HPDE6-E6E7 (cell line): ENCODE results near the gene LRRC10B.
A peak's percentile ranks its signal among the peaks of the same experiment; 100 is the strongest.

Experiments used
- DNase-seq: peaks from one replicate; pipeline ENCODE4 v3.0.0; 2011; ENCODE audit warnings: missing footprints; ENCODE audit errors: extremely low spot score

LRRC10B gene

DNA sequence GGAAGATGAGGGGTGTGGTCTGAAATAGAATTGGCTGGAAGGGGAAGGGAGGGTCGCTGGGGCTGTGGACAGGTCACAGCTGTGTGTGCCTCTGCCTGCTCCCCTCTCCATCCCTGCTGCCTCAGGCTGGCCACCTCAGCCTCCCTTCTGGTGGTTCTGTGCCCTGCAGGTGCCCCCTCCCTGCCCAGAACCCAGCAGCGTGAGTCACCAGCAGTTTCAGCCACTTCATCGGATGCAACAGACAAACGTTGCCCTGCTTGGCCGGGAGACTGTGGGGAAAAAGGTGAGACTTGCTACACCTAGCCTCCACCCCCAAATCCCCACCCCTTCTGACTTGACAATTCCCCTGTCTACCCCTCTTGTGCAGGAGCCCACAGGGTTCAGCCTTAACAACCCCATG, 21.8 kb upstream of the LRRC10B start:
- DNase-seq, result peak; percentile 63

DNA sequence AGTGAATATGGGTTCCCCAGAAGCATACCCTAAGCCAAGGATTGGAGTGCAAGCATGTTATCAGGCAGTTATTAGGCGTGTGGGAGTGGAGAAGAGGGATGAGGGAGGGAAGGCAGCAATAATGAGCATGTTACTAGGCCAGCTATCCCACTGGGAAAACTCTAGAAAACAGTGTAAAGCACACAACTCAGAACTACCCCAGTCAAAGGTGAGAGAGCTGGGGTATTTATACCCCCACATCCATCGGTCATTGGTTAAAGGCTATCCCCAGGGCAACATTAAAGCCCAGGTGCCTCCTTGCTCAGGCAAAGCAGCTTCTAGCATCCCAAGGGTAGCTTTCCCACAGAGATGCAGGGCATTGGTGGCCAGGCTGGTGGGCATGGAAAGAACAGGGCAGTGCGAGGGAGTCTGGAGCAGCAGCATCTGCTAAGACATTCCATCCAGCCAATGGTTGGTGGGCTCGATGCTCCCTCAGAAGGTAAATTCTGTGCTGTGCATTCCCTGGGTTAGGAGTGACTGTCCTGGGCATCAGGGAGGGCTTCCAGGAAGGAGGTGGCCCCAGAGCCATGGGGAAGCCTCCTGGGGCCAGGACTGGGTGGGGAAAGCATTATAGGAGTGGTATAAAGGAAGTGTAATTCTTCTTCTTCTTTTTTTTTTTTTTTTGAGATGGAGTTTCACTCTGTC, 21.1 kb upstream of the LRRC10B start:
- no peak for DNase-seq

DNA sequence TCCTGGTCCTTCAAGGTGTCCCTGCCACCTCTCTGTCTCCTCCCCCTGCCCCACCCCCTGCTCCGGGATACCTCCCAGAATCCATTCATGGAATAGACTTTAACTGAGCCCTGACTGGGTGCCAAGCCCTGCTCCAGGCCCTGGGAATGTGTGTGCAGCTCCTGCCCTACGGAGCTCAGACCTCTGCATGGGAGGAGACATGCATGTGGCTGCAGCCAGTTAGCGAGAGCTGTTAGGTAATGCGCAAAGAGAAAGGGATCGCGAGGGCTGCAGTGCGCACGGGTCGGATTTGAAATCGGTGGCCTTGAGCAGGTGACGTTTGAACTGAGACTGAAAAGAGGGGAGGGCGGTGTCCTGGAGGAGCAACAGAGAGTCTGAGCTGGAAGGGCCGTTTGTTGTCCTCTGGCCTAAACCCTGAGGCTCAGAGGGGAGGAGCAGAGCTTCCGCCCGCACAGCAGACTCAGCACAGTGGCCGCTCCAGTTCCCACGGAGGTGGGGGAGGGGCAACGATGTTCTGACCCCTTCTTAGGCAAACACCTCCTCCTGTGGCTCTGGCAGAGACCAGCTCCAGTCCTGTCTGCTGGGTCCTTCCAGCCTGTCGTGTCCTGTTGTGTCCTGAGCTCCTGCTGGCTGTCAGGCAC, 19.8 kb upstream of the LRRC10B start:
- no peak for DNase-seq

DNA sequence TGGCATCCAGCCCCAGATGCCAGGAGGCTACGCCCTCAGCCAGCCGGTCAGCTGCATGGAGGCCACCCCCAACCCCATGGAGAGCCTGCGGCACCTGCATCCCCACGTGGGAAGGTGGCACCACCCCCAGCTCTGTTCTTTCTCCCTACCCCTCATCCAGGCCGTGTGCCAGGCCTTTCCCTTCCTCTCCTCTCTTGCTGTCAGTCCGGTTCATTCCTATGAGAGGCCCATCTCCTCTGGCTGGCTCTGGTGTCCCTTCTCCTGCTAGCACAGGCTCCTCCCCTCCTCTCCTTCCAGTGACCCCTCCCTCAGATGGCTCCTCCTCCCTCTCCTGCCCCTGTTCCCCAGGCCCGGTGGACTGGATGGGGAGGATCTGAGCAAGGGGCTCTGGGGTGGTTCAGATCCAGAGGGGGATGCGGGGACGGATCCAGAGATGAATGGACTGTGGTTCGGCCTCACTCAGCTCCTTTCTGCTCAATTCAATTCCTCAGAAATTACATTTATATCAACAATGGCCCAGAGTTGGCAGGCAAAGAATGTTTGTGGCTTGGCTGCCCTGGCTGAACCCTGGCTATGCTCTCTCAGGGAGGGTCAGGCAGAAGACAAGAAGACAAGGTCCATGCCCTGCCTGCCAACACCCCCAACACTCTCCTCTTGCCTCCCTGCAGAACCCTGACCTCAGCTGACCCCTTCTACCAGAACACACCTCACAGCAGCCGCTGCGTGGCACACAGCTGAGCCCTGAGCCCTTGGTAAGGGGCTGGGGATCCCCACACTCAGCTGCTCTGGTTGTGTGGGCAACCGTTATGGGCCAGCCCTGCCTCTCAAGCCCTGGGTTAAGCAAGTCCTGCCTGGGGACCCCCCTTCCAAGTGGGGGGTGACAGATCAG, 18.5 kb upstream of the LRRC10B start:
- DNase-seq, result no peak

DNA sequence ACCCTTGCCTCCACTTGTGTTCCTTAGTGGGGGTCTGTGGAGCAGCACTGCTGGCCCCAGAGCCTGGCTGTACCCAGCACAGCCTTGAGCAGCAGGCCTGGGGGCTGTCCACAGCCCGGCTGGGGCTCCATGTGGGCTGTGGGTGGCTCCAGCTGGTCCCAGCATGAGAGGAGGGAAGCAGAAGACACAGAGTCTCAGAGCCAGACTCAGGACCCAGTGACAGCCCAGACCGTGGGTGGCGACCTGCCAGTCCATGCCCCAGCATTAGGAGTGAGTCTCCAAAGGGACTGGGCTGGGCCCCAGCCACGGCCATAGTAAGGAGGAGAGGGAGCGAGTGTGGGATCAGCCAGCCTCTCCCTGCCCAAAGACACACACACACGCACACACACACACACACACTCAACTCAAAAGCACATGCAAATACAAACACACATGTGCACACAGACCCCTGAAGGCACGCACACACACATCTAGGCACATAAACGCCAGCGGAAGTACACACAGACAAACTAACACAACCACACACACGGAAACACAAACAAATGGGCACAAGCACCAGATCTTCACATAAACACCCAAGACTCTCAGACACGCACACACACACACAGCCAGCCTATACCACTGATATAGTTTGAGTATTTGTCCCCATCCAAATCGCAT, 16.7 kb upstream of the LRRC10B start:
- no peak for DNase-seq

DNA sequence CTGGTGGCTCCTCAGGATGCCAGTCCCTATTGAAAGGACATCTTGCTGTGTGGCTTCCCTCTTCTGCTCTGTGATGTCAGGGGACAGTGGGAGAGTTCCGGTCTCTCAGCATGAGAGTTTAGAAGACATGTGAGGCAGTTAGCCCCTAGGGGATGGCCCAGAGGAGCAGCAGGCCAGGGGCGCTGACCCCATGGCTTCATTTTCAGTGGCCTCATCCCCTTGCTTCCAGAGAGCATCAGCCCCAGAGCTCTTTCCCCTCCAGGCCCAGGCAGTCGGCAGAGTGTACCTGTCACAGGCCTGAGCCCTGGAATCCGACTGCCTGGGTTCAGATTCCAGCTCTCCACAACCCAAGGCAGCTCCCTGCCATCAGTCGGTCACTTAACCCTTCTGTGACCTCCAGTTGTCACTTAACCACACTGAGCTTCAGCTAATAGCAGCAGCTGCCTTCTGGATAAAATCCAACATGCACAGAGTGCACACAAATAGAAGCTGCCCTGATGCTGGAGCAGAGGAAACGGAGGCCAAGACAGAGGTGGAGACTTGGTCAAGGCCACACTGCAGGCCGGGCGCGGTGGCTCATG, 14.1 kb upstream of the LRRC10B start:
- no peak for DNase-seq

DNA sequence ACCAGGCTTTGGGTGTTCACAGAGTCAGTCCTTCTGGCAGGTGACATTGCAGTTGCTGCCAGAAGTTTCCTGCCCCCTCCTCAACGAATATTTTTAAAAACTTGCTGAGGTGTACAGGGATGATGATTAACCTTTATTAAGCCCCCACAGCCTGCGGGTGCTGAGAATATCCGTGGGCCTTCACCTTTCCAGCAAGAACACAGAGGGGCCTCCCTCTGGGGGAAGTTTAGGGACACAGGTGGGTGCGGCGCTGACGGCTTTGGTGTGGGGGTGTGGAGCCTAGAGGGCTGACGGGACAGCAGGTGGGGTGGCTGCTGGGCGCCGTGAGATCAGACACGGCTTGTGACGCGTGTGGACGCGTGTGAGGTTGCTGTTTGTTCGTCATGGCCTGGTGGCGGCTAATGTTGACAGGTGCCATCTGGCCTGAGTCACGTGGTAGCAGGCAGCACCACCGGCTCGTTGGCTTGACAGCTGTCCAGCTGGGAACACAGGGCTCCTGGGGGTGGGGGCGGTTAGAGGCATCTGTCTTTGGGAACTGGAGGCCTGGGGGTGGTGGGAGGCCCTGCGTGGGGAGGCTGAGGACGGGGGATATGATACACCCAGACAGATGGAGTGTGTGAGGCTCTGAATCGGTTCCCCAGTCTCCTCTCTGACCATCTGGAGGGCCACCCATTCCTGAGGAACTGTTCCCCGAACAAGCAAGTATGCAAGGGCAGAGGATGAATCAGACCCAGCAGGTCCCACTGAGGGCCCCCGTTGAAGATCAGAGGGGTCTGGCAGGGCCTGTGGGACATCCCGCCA, 12.5 kb upstream of the LRRC10B start:
- DNase-seq, result no peak

DNA sequence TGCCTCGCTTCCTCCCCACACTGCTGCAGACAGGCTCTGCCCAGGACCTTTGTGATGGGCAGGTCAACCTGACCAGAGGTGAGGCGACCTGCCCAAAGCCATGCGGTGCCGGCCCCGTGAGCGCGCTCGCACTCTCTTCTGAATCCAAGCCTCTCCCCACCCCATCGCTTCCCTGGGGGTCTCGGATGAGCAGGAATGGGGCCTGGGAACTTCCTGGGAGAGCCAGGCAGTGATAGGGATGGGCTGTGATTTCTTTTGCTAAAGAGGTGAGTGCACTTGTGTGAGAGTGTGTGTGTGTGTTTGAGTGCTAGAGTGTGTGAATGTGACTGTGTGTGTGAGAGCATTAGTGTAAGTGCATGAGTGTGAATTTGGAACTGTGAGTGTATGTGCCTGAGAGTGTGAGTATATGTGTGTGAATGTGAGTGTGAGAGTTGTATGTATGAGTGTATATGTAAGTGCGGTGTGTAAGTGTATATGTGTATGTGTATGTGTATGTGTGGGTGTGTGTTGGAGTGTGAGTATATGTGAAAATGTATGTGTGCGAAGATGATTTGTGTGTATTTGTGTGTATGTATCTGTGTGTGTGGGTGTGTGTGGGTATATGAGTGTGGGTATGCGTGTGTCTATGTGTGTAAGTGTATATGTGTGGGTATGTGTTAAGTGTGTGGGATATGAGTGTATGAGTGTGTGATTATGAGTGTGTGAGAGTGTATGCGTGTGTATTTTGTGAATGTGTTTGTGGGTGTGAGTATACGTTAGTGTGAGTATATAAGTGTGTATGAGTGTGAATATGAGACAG, 11.7 kb upstream of the LRRC10B start:
- no peak for DNase-seq

DNA sequence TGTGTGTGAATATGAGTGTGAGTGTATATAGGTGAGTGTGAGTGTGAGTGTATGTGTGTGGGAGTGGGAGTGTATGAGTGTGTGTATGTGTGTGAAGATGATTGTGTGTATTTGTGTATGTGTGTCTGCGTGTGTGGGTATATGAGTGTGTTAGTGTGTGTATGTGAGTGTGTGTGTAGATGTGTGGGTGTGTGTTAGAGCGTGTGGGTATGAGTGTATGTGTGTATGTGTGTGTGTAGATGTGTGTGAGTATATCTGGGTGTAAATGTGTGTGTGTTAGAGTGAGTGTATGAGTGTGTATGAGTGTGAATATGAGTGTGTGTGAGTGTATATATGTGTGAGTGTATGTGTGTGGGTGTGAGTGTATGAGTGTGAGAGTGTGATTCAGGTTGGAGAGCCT, 11.1 kb upstream of the LRRC10B start:
- no peak for DNase-seq

DNA sequence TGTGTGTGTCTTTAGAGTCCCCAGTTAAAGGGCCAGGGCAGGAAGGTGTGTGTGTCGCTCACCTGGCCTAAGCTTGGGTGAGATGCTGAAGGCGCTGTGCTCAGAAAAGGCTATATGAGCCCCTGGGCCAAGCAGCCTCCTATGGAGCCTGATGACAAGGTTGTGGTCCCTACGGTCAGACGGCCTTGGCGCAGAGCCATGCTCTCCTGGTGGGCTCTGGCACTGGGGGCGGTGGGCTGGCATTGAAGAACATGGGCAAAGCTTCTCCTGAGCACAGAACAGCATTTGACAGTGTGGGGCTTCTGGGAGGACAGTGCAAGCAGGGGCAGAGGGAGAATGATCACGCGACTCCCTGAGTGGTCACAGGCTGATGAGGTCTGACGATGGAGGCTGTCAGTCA, 10.7 kb upstream of the LRRC10B start:
- no peak for DNase-seq

DNA sequence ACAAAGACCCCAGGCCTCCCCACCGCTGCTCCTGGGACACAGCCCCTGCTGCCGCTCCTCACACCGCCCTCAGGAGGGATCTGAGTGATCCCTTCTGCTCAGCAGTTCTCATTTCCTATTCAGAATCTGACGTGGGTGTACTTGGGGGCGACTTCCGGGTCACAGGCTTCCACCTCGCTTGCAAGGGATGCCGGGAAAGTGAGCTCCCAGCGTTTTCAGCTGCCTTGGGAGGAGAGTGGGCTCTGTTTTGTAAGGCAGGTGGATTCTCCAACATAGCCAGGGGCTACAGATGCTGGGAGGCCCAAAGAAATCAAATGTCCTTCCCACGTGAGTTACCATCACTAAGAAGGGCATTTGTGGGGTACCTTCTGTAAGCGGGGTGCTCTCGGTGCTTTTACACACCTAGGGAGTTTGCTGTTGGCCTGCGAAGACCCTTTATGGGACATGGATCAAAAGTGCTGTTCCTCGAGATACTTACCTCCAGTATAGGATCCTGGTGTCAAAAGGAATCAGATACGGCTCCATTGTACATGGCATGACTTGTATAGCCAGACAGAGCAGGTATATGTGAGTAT, 9.7 kb upstream of the LRRC10B start:
- DNase-seq, result no peak

DNA sequence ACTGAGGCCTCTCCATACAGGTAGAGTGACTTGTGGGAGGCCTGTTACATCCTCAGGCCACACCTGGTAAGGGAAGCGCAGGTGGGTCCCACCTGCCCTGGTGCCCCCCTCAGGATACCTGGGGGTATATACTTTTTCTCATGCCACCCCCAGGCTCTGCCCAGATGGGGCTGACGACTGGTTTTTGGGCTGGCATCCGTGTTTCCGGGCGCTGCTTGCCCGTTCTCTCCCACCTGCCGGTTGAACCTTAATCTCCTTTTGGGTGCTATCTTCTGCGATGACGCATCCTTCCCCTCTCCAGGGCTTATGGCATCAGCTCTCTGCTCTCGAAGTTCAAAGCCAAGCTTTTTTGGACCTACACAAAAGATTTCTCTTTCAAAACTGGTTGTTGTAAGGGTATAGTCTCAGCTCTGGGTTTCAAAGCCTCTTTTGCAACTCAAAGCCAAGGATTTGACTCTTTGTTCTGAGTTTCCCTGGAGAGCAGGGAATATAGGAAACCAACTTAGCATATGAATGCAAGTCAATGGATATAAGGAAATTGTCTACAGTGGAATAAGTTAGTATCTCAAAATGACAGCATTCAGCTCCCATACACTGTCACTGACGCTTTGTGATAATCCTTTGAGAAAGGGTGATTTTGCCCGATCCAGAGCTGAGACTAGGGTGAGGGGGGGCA, 8.6 kb upstream of the LRRC10B start:
- no peak for DNase-seq

DNA sequence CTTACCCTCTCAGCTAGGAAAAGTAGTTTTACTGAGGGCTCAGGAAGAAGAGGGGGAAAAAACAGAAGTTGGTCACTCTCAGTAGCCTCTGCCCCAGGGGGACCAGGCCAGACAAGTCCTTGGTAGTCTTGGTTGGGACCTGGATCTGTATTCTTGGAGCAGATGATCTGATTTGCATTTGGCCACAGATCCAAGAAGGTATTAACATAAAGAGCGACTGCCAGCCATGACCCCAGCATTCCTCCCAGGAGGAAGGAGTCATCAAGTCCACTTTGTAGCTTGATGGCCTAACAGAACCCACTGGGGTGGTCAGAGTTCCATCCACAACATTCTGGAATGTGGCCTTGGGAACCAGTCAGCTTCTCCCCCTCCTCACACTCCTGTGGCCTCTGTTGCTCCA, 6.0 kb upstream of the LRRC10B start:
- DNase-seq, result no peak

DNA sequence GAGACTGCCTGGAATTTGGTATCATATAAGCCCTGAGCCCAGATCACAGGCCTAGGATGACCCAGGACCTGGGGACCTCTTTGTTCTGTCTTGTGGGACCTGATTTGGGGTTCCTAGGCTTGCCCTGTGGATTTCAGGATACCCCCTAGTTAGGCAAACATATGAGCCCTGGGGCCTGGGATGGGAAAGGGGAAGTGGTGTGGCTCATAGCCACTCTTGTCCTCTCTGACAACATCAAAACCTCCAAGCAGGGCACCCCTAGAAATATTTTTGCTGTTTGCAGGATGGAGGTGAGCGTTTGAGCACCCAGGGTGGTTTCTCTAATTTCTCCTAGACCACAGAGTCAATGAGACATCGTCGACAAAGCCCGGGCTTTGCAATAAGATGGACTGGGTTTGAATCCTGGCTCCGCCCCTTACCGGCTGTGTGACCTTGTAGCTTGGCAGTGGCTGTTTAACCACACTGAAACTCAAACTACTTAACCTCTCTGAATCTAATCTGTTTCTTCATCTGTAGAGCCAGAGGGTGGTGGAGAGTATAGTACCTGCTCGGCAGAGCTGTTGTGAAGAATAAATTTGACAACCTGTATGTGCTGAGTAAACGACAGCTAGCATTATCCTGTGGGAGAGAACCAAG, 5.3 kb upstream of the LRRC10B start:
- DNase-seq, result no peak

DNA sequence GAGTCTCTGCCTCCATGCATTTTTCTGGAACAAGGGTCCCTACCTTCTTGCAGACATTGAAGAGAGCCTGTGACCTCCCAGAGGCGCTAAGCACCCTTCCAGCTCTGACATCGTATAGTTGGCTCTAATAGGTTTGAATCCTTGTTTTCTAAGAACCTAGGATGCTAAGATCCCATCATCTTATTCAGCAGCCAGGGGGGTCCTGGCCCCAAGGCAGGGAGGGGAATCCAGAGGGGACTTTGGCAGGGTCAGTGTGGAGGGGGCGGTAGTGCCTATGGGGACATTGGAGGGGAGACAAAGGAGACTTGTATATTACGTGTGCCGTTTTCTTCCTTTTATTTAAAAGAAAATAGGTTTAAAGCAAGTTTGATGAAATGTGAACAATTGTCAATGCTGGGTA, 3.4 kb upstream of the LRRC10B start:
- no peak for DNase-seq

DNA sequence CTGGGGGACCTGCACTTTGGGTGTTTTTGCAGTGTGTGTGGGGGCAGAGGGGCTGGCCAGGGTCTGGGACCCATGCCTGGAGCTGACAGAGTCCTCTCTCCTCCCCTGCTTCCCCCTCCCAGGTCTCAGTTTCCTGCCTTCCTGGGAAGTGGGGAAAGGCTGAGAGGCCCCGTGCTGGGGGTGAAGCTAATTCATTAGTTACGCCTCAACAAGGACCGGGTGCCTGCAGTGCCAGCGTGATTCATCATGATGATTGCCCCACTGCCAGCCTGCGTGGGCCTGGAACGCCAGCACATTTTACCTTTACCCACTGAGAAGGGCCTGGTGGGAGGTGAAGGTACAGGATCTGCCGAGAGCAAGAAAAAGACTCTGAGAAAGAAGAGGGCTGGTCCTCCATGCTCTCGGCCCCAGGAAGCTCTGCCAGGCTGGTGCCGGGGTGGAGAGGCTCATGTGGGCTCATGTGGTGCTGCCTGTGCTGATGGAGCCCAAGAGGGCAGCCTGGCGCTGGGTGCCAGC, 2.9 kb upstream of the LRRC10B start:
- peak; percentile 58 for DNase-seq

DNA sequence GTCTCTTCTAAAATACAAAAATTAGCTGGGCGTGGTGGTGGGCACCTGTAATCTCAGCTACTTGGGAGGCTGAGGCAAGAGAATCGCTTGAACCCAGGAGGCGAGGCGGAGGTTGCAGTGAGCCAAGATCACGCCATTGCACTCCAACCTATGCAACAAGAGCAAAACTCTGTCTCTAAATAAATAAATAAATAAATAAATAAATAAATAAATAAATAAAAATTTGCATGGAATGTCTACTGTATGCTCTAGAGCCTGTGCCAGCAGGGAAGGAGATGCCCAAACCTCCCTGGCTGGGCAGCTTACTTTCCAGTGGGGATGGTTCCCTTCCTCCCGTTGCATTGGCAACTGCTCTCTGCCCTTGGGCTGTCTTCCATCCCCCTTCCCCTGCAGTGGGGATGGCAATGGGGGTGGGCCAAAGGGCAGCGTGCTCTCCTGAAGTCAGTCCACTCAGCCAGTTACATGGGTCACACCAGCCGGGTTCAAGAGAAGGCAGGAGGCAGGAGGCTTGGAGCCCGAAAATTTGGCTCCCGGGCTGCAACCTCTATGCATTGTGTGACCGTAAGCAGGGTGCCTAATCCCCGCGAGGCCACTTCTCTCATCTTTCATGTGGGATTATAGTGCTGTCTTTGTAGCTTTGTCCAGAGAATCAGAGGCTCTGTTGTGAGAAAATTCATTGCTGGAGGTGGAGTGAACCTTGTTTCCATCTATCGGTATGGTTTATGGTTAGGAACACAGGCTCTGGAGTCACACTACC, 1.4 kb upstream of the LRRC10B start:
- DNase-seq, result no peak
